HG03139 (cell line): ENCODE measurements around the gene TMEM212.

Experiments used
- ATAC-seq: cut with Tn5 transposase; IDR thresholded peaks from one replicate; pipeline ENCODE4 v1.9.1; 2021; ENCODE audit not compliant: unreplicated experiment

Gene TMEM212

DNA sequence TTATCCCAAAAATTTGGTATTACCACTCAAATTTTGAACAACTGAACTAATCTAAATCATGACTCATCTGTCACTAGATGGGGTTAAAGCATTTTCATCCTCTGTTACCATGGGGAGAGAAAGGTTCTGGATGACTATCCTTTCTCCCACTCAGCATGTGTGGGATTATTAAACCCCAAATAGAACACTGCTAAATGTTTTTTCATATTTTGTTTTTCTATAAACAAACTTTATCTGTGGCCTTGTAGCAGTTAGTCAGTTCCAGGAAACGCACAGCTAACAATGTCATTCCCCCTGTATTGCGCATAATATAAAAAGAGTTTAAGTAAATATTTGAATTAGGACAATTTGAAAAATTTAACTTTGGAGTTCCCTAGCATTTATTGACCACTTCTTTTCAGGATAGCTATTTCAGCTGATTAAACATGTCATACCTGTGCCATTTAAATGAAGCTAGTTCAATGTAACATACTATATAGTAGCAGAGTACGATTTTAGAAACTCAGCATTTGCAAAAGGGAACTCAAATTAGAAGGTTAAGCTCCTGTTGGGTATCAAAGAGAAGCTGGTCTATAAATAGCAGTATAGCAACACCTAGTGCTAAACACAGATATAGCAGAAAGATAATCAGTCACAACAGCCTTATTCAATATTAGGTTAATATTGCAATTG lies 9.2 kb upstream of the TMEM212 start:
- ATAC-seq = no peak

DNA sequence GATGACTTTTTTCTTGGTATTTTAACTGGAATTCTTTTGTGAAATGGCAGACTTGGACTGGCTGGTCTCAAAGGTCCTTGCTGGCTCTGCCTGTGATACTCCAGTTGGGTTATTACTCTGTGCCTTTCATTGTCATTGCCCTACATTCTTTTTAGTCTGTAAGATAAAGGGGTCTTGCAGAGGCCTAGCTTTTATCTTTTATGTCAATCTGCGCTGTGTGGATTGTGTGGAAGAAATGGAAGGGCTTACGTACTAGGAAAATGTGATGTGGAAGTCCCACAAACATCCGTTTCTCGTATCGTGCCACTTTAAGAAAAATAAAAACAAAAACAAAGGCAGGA lies 8.7 kb upstream of the TMEM212 start:
- ATAC-seq = no peak

DNA sequence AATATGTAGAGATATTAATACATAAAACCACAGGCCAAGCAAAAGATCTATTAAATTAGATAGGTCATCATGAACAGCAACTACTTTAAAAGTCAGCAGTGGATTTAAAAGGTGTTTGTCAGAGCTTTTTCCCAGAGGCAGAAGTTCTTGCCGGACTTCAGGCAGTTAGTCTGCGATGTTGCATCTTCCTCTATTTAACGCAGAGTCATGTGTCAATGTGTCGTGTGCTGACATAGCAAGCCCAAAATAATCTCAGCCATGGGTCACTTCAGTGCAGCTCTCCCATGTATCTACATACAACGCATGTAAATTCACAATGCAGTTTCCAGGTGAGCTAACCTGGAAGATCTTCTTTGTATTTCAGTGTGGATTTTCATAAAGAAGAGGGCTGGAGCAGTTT lies 8.0 kb upstream of the TMEM212 start:
- no peak for ATAC-seq

DNA sequence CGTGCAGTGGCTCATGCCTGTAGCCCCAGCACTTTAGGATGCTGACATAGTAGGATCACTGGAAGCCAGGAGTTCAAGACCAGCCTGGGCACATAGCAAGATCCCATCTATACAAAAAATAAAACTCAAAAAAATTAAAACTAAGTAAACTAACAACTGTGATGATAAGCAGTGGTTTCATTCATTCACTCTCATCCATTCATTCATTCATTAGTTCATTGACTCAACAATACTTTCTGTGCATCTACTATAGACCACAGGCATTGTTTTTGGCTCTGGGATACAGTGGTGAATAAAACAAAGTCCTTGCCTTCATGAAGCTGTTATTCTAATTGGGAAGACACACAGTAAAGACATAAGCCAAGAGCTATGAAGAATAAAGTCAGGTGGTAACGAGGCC lies 7.5 kb upstream of the TMEM212 start:
- no peak for ATAC-seq

DNA sequence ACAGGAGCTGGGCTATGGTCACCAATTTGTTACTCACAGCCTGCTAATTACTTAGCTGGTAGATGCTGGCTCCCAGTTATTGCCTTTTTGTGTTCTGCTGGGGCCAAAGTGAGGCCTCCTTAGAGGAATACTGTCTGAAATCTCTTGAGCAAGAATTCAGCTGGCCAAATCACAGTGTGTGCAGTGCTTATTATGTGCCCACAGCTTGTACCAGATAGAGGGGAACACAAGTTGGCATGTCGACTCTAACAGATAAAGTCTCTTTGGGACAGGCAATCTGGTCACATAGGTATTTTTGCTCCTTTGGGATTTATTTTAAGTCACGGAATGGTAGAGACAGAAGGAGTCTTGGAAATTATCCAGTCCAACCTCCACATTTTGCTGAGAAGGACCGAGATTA lies 6.3 kb upstream of the TMEM212 start:
- ATAC-seq = no peak

DNA sequence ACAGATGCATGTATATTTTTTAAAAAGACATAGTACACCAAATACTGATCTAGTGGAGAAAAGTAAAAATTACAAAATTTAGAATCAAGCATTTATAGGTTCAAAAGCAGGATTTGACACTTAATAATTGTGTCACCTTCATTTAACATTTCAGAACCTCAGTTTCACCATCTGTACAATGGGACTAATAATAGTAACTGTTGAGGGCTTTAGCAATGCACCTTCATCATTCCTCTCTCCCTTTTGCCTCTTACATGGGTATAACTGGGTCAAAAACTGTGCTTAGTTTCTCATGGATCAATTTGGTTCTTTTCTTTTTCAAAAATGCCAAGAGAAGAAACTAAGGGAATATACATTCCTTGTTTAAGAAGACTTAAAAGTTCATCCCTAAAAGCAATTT lies 5.5 kb upstream of the TMEM212 start:
- ATAC-seq = no peak

DNA sequence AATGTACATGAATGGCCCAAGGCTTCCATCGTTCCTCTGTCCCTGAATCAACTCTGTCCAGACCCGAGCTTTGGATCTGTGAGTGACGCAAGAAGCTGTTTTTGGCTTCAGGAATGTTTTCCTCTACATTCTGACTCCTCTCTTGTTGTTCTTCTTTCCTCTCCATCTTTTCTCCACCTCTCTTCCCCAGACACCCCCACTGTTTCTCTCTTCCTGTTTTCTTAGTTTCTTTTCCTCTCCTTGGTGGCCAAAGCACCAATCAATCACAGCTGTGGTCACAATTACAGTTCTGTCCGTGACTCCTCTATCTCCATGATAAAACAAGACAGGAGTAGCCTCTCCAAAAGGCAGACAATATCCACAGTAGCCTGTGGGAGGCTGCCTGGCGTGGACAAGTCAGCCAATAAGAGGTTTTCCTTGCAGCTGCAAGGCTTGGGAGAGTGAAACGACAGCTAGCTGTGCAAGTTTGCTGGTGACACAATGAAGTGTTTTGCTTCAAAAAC lies 4.9 kb upstream of the TMEM212 start:
- no peak for ATAC-seq

DNA sequence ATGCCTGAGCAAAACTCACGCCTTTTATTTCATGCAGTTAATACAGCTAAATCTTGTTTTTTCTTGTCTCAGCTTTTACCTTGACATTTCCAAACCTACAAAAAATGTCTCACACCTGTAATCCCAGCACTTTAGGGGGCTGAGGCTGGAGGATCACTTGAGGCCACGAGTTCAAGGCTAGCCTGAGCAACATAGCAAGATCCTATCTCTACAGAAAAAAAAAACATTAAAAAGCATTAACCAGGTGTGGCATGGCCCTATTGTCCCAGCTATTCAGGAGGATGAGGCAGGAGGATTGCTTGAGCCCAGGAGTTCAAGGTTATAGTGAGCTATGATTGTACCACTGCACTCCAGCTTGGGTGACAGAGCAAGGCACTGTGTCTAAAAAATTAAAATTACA lies 3.9 kb upstream of the TMEM212 start:
- no peak for ATAC-seq

DNA sequence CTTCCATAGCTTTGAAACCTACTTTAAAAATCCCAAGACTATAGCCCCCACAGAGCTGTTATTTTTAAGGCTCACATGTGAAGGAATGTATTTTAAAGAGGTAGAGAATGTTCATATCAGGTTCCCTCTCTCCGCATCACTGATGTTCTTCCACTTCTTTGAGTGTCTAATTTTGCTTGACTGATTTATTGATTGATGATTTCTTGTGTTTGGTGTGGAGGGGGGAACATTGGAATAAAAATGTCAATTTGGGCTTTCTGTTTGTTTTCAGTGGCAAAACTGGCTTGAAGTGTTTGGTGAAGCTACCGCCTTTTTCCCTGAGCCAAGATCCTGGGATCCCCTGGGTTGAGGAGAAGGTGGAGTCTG lies 2.7 kb upstream of the TMEM212 start:
- no peak for ATAC-seq

DNA sequence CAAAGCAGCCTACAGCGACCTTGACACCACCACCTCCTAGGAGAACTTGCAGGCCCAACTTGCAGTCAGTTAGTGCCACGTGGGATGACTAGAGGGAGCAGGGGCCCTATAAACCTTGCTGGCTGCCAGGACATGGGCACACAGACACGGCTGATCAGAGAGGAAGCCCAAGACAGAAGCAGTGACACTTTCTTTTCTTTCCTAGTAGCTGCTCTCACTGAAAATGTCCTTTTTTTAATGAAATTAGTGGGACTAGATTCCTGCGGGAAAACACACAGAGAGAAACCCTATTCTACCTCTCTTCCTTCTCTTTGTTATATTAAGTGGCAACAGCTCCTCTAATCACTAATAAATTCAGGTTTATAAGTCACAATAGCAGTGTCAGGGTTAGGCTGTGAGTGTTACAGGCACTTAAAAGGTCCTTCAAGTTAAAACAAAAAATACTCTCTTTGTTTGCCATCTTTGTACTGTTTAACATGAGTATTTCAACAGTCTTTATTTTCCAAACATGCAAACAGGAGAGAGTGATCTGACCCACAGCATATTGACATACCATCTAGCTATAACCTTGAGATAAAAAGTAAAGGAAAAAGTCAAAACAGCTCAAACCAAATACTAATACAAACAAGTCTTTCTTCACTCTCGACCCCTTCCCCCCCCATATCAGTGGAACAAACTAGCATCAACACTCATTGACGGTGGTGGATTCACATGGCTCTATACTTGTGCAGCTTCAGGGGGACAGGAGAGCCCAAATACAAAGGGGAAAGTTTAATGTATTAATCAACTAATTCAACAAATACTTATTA lies 2.1 kb upstream of the TMEM212 start:
- no peak for ATAC-seq

DNA sequence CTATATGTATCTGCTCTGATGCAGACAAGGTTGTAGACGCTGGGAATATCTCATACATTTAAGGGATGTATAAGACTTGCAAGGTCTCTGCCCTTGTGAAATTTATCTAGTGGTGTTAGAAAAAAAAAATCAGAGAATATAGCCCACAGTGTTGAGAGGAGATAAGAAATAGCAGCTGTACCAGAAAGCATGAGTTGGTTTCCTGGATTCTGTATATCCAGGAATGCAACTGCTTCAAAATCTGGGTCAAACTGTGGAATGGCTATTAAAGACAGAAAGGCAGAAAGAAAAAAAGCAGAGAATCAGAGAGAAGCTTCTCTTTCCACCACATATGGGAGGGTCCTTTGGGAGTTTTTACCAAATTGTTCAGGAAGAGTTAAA lies 1.5 kb upstream of the TMEM212 start:
- ATAC-seq = no peak

DNA sequence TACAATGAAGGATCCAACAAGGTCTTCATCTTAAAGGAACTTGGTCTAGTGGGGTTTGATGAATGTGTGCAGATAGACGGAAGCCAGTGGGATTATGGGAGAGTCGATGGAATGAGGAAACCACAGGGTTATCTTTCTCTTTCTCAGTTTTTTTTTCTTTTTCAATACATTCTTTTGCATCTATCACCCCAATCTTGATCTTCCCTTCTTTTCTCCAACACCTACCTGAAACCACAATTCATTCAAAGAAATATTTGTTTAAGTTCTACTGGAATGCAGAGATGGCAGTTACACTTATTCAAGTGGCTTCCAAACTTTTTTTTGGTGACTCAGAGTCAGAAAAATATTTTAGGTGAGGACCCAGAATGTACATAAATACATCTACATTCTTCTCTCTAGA lies 1.7 kb downstream of the TMEM212 start:
- no peak for ATAC-seq

DNA sequence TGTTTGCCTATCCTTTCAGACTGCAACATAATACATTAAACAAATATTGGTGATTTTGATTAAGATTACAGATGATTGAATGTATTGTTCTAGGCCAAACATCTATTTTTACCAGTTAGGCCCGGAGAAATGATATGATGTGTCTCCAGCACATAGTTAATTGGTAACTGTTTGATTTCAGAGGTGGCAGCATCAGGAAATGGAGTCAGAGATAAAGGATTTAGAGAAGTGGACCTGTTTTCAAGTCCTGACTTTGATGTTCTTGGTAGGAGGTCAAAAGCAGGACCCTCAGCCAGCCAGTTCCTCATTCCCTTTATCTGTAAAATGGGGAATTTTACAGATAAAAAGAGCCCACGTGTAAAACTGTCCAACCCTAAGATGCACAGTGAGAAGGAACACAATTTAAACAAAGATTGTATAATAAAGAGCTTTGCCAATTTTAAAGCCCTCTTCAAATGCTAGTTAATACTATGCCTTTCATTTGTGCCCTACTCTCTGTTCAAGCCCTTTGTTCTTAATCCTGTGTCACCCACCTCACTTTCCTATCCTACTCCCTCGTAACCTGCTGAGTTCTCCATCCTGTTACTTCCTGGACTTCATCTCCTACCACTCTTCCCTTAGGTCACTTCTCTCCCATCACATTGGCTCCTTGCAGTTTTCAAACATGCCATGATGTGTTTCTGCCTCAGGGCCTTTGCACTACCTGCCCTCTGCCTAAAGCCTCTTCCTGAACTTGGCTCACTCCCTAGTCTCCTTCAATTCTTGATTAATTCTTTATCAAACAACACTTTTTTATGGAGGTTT lies 2.5 kb downstream of the TMEM212 start:
- ATAC-seq = no peak

DNA sequence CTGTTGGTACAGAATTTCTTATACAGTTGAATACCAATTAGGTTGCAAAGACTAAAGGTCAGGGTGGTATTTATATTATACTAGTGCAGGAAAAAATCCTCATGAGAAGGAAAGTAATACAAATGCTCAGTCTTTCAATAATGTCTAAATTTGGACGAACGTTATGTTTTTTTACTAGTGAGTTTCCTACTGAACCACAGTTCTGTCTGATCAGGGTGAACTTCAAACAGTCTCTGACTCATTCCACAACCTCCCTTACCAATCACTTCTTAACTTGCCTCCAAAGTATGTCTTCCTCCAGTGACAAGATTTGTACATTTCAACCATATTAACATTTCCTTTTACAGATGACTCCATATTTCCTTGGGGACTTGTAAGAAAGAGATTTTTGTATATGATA lies 3.4 kb downstream of the TMEM212 start:
- ATAC-seq = peak; percentile 95

DNA sequence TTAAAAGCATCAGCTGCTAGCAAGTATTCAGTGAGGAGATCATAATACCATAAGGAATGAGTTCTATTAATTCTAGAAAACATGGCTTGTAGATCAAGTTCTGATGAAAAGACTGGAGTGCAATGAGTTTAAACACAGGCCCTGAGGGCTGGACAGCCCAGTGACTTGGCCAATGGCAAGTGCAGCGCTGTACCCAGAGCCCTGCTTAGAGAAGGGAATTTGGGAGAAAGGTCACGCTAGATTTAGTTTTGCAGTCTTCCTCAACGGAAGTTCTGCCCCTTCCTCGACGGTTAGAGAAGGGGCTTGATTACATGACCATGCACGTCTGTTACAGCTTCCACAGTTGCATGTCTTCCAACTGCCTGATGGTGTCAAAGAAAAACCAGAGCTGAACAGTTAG lies 4.0 kb downstream of the TMEM212 start:
- ATAC-seq = no peak

DNA sequence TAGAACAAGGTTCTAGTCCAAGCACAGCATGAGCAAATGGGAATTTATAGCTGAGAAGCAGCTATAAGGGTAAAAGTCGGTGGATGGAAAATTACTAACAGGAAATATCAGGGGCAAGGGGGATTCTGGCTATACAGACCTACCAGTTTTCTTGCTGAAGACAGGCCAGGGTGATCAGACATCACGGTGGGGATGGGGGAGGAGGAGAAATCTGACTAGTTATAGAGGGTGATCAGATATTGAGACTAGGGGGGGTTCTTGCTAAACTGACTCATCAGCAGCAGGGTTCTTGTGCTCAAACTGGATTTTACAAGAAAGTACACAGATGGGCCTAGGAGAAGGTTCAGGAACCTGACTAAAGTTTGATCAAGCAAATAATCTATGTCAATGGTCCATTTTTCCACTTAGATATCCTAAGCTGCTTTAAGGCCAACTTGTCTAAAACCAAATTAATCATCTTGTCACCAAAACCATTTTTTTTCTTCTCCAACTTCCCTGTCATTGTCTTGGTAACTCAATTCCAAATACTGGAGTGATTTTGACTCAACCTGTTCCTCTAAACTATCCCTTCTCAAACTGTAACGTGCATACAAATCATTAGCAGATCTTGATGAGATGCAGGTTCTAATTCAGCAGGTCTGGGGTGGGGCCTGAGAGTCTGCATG lies 4.6 kb downstream of the TMEM212 start:
- ATAC-seq = no peak

DNA sequence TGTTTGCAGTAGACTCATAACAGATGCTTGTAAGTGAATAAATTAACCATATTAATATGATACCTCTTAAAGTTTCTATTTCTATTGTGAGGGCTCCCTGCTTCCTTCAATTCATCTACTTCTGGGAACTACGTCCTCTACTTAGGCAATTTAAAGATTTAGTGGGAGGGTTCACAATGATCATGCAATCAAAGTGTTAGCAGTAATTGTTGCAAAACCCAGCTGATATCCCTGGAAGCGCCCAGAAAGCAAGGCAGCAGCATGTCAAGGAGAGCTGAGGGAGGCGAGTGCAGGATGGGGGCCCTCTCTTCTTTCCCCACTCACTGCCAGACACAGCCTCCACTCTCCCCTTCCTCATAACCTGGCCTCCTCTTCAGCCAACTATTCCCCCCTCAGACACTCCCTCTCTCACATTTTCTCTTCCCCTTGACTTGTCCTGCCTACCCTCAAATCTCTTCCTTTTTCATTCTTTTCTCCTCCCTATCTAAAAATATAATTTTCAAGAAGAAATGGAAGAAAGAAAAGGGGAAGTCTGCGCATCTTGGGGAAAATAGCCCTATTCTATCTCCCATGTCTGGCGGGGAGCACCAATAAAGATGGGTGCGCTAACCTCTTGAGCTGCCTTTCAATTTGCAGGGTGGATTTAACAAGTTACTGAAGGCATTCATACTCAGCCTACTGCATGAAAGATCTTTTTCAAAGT lies 6.6 kb downstream of the TMEM212 start:
- no peak for ATAC-seq

DNA sequence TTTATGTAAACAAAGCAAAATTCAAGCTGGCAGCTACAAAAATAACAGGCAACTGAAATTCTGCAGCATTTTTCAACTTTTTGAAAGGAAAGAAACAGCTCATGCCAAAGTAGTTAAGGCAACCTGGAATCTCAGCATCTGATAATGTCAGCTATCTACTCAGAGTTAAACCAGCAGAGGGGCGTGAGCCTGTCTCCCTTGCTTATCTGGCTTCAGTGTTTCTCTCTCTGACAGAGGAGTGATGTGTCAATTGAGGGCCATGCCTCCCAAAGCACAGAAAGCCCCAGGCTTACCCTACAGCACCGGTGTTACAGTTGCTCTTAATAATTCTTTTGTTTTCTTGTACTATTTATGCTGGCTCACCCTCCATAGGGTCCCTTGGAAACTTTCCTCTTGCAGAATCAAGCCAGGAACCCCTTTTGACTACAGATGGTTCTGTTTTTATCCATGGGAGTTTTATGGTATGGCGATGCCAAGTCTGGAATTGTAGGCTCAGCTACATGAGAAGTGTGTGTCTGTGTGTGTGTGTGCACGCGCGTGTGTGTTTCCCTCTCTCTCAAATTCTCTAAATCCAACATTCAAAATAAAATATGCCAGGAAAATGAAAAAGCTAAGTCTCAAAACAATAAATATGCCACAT lies 7.3 kb downstream of the TMEM212 start:
- ATAC-seq = no peak

DNA sequence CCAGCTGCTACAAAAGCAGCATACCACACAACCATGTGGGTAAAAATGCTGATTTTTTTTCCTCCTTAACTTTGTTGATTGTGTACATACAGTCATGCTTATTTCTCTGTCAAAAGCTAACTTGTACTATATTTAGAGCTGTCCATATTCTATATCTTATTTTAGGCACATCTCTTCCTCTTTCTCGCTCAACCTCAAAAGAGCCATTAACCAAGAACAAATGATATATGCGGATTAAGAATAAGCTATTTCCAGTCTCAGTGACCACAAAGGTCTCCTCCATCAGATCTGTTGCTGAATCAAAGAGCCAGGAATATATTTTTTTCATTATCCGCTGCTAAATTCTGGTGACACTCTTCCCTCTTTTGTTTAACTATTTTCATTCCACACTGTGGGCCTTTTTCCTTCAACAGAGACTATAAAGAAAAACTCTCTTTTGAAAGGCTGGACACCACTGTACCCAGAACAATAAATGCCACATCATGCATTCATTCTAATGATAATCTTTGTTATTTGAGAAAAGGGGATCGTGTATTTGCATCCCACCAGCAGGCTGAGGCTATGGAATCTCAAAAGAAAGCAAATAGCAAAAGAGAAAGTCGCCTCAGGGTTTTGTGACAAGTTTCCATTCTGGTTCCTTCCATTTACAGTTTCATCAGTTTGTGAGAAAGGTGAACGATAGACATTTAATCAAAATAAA lies 8.0 kb downstream of the TMEM212 start:
- no peak for ATAC-seq

DNA sequence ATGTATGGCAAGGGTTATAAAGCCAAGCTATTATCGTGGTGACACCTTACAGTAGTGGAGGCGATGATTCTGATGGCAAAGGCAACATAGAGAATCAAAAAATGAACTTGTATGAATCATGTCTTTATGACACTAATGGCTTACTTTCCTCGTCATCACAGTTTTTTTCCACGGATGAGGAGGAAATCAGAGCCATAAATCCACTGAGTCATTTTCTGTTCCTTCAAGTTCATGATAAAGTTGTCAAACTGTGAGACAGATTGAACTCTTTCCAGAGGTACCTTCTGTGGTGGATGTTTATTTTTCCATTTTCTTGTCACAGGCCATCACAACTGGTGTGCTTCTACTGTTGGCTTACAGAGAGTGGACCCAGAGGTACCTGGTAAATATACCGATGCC lies 8.5 kb downstream of the TMEM212 start:
- ATAC-seq = no peak
